Stimulated activated CD8-positive, alpha-beta memory T cell treated with anti-CD3 and anti-CD28 coated beads, Interleukin-12 subunit alpha, Interleukin-12 subunit beta, amount 100 ng/mL, for 24 hours (primary cell): ENCODE data around the gene OR6Q1.

ENCODE experiments used
- DNase-seq: peaks from one replicate; pipeline ENCODE4 v3.0.0-alpha.2; 2020; ENCODE audit errors: extremely low read depth

The OR6Q1 gene

DNA sequence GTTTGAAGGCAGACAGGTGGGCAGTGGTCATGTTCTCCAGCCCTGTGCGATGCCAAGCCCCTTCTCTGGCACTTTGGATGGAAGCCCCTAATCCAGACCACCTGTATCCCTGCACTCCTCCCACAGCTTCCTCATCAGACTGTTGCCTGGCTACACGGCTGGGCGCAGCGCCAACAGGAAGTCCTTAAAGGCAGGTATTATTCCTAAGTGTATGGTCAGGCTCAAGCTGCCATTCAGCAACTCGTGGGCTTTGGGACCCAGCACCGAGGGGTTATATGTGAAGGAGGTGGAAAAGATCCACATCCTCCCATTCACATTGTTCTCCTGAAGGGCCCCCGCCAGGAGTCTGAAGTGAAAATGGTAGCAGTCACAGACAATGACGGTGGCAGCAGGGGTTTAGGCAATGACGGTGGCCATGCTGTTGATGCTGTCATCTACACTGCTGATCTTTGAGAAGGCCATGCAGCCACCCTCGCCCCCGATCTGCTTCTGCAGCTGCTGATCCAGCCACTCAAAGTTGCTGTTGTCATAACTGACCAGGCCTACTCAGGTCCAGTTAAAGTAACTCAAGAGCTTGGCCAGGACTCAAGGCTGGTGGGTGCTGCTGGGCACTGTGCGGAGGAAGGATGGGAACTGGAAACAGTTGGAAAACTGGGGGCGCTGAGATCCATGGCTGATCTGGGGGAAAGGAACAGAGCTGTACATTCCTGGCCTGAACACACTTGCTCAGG is 27.7 kb downstream of the OR6Q1 start:
- no peak for DNase-seq

- DNase-seq = no peak
These were observed 28.2 kb downstream of the OR6Q1 start for GRCh38 chr11:58059007-58059350.

- no peak for DNase-seq
These were observed 29.8 kb downstream of the OR6Q1 start for GRCh38 chr11:58060535-58060934.

DNA sequence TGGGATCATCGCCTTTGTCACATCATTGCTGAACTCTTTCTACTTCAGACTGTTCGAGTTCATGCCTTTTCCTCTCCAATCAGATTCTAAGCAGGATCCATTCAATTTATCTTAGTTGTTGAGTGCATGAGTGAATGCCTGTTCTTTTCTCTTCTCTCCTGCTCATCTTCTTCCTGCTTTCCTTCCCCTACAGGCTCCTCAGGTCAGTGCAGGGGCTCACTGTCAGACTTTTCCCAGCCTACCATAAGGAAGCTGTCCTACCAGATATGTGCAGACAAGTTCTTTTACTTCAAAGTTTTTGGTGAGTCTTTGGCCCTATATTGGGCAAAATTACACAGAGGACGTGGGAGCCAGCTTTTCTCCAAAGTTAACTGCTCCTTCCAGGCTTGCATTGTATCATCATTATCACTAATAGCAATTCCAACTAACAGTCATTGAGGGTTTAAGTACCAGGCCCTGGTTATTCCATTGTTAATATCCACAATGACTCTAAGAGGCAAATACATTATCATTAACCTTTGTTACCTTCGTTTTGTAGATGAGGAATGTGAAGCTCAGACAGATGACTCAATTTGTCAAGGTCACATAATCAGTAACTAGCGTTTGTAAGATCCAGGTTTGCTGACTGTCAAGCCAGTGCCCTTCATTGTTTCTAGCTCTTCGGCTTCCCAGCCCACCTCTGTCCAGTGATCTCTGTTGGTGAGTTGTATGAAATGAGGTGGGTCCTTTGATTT is 30.4 kb downstream of the OR6Q1 start:
- no peak for DNase-seq

DNA sequence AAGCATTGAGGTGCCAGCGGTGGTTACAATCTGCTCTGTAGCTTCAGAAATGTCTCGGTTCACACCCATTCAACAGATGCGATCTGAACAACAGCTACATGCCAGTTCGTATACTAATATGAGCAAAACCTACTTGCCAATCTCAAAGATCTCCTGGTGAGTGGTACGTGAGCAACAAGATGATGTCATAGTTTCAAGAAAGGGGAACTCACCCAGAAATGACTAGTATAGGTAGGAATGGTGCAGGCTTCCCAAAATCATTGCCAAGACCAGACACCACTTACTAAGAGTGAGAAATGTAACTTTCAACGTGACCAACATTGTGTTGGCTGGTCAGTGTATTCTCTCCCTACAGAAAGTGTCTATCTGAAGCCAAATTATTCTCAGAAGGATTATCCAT is 31.1 kb downstream of the OR6Q1 start:
- DNase-seq = no peak

GRCh38 chr11:58067685-58068084 is 36.9 kb downstream of the OR6Q1 start:
- DNase-seq = no peak

DNA sequence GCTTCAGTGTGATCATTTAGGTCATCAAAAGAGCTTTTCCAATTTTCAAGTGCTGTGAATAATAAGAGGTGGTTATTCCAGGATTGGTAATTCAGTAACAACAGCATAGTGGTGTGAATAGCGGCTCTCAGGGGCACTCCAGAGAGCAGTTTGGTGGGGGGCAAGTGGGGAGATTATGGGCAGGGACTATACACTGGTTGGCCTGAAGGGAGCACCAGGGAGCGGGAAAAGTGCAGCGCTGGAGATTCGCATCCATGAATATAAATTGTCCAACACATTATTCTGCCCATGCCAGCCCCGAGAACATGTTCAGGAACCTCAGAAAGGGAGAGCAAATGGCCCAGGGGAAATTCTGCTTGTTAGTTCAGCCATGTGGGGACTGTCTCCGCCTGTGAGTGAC is 37.9 kb downstream of the OR6Q1 start:
- DNase-seq = no peak

DNA sequence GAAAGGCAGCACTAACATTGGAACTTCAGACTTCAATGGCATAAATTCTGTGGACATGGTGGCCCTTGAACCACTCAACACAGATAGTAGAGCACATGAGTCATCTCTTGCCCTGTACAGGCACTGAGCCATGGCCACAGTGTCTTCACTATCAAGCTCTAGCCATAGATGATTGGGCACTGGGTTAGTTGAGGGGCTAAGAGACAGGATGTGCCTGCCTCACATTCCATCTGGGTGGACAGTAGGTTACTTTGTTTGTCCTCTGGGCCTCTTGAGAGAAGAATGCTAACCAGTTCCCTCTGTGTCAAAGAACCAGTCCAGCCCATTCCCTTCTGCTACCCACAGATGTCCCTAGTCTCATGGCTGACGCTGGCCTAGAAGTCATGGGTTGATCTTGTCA is 39.8 kb downstream of the OR6Q1 start:
- no peak for DNase-seq

- no peak for DNase-seq
These were observed 45.0 kb downstream of the OR6Q1 start for GRCh38 chr11:58075781-58076180.
